Heart left ventricle (tissue), 16 donors: ENCODE measurements around the gene SV2B. TPM values are rescaled to one million over a fixed set of nuclear protein-coding genes. Genes with fewer than 3 reads are reported as not detected.
A peak's percentile ranks its signal among the peaks of the same experiment; 100 is the strongest.

Source experiments
- ATAC-seq, 4 donors: fragments of 200-7000 bp; cut with Tn5 transposase; one replicate each; pipeline ENCODE4 v1.9.1; 2020 to 2022; ENCODE audit warnings: moderate library complexity in 4 of 4, mild to moderate bottlenecking in 3 of 4, moderate number of reproducible peaks in 1 of 4
- DNase-seq, 5 donors: peaks; one replicate each; pipeline ENCODE4 v3.0.0-alpha.2; 2020
- H3K27ac ChIP-seq, 12 donors: fragments of 200-600 bp; sonication (generic) in 4 of 12; one replicate each; pipeline versions ENCODE4 v1.5.0 to v1.8.0; 2016 to 2022; ENCODE audit warnings: mild to moderate bottlenecking in 2 of 12
- H3K27me3 ChIP-seq, 9 donors: fragments of 200-600 bp; sonication (generic) in 2 of 9; one replicate each; pipeline versions ENCODE4 v1.5.1 to v1.8.0; 2016 to 2022; ENCODE audit warnings: mild to moderate bottlenecking in 3 of 9
- H3K36me3 ChIP-seq, 9 donors: fragments of 200-600 bp; sonication (generic) in 2 of 9; one replicate each; pipeline versions ENCODE4 v1.5.0 to v1.8.0; 2018 to 2022; ENCODE audit warnings: mild to moderate bottlenecking in 2 of 9
- H3K4me1 ChIP-seq, 12 donors: fragments of 200-600 bp; sonication (generic) in 4 of 12; one replicate each; pipeline versions ENCODE4 v1.5.0 to v1.8.0; 2016 to 2022; ENCODE audit warnings: mild to moderate bottlenecking in 3 of 12
- H3K4me3 ChIP-seq, 12 donors: fragments of 200-600 bp; sonication (generic) in 4 of 12; one replicate each; pipeline versions ENCODE4 v1.5.0 to v1.8.0; 2017 to 2022; ENCODE audit warnings: mild to moderate bottlenecking in 9 of 12, moderate library complexity in 4 of 12
- H3K9me3 ChIP-seq, 12 donors: fragments of 200-600 bp; sonication (generic) in 4 of 12; one replicate each; pipeline versions ENCODE4 v1.5.0 to v1.8.0; 2016 to 2022; ENCODE audit warnings: mild to moderate bottlenecking in 1 of 12
- POLR2A ChIP-seq, 2 donors: fragments of 450-650 bp; IDR thresholded peaks; one replicate each; pipeline ENCODE4 v1.6.1; 2017; ENCODE audit warnings: antibody characterized with exemption in 2 of 2, mild to moderate bottlenecking in 2 of 2, moderate library complexity in 2 of 2
- WGBS, 4 donors: extraction: QIAGEN DNeasy Blood & Tissue Kit in 2 of 4; methylation state at CpG; one replicate each; pipeline versions ENCODE4 v1.1.5 to v1.1.7; 2013 to 2018; 5-methylcytosine and 5-hydroxymethylcytosine counted together
- intact Hi-C, 10 donors: fragments of 100-400 bp; cut with DNase I; formaldehyde crosslinking; loops; one replicate each; pipeline versions ENCODE4 v1.11.1 to v1.14.2; 2022
- polyA plus RNA-seq, 2 donors: library from polyadenylated mRNA; stranded (reverse); fragments of 200-250 nt; gene quantifications; one replicate each; pipeline ENCODE4 v1.2.3, GENCODE V29; 2013
- total RNA-seq, 9 donors: library from RNA; depleted of rRNA in 2 of 9; stranded (reverse); fragments of >200 nt in 2 of 9; fragmentation: NEBNext Ultra II Directional in 3 of 9; extraction: Animal tissue kit (Norgen Biotek cat#: 25700) in 3 of 9; gene quantifications; one replicate each; pipeline versions ENCODE4 v1.1.0 to v1.2.4, GENCODE V29; 2016 to 2023
- TF ChIP-seq, protein P1 (sequence below), 12 donors: fragments of 200-600 bp; sonication (generic) in 4 of 12; IDR thresholded peaks; one replicate each; pipeline versions ENCODE4 v1.5.0 to v1.8.0; 2018 to 2022; ENCODE audit warnings: antibody characterized with exemption in 12 of 12, mild to moderate bottlenecking in 5 of 12
- donor health status: ischemic (EF 13 %, LVEDD 7.1; RV severe dilation, severe dysfunction).
- donor health status: healthy with polysubstance abuse.
- donor health status: DM: no; HTN: yes; CAD: no.
- donor health status: DM: no; HTN: no; CAD: no.
- donor health status: ischemic (EF 25% LVEDD 6.9; RV normal size, moderate dysfunction).
- donor health status: ischemic (EF 25% LVEDD 5.7; RV mildly dilated, moderate dysfunction).
- donor health status: healthy.
- donor health status: DM: yes; HTN: yes; CAD: no.
- donor health status: ischemic (EF 35%, LVEDD 5.7; RV mildly dilated, moderate dysfunction).
- donor health status: nonischemic (EF 11% LVEDD 7.7; RV severe dilation, severe dysfunction).
- donor health status: DM: yes; HTN: yes; CAD: no.
- donor health status: PGD.
- donor health status: ischemic (EF 29% LVEDD 5.4; RV normal size, mild dysfunction).
- donor health status: nonischemic (EF 23%, LVEDD 6.1; RV moderate dilation, normal function).

Gene SV2B
- total and polyA plus RNA-seq, 11 donors, result 0.42 to 23.5 (median 1.9) TPM

- WGBS, 4 donors, result 64 to 91% (median 82%) methylated on average over 3 of the region's 3 CpGs
- intact Hi-C loops, result loop anchor here in 1 of 10 donors (2.0 kb wide), 1 partner anchor 48 kb away; no protein-coding TSS in a partner anchor
- TF ChIP-seq, protein P1, sequence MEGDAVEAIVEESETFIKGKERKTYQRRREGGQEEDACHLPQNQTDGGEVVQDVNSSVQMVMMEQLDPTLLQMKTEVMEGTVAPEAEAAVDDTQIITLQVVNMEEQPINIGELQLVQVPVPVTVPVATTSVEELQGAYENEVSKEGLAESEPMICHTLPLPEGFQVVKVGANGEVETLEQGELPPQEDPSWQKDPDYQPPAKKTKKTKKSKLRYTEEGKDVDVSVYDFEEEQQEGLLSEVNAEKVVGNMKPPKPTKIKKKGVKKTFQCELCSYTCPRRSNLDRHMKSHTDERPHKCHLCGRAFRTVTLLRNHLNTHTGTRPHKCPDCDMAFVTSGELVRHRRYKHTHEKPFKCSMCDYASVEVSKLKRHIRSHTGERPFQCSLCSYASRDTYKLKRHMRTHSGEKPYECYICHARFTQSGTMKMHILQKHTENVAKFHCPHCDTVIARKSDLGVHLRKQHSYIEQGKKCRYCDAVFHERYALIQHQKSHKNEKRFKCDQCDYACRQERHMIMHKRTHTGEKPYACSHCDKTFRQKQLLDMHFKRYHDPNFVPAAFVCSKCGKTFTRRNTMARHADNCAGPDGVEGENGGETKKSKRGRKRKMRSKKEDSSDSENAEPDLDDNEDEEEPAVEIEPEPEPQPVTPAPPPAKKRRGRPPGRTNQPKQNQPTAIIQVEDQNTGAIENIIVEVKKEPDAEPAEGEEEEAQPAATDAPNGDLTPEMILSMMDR (IDR thresholded peaks at IDR 0.05), result no peak
- TF ChIP-seq POLR2A (IDR thresholded peaks at IDR 0.05), result no peak
- DNase-seq (no peak), ATAC-seq (no peak)
- Histone ChIP-seq H3K9me3 (no peaks in the 10 kb centered on the region), H3K4me1 (peaks cover 0 to 9% (median 0%) of the 10 kb centered on the region in 12 donors), H3K4me3 (no peak overlapping the region), H3K27me3 (no peaks in the 10 kb centered on the region), H3K36me3 (no peaks in the 10 kb centered on the region), H3K27ac (no peak overlapping the region)
These were observed 154.7 kb downstream of the SV2B start for GRCh38 chr15:91254766-91255165.

DNA sequence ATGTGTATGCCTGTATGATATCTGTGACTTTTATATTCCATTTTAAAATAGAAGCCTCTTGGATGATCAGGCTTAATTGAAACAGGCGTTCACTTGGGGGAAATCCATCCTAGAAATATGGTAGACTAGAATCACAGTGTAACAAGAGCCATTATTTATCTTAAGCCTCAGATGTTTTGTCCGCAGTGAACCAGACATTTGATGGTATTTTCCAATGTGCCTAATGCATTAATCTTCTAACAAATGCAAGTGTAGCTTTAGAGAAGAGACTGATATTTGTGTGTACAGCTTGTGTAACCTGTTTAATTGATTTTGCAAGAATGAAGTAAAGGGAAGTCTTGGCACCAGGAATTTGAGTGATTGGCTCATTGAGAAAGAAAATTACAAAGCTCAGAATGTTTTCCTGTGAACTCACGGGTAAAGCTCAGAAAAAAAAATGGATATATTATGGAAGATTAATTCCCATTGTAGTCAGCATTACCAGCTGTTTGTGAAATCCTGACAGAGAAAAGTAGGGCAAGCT lies 155.7 kb downstream of the SV2B start:
- no peaks in the 10 kb centered on the region for H3K27me3 ChIP-seq
- intact Hi-C loops, result loop anchor here in 1 of 10 donors (2.0 kb wide), 1 partner anchor 49 kb away; no protein-coding TSS in a partner anchor
- DNase-seq (no peak), ATAC-seq (no peak)
- H3K9me3 ChIP-seq, result no peaks in the 10 kb centered on the region
- no peak overlapping the region for H3K4me3 ChIP-seq
- H3K4me1 ChIP-seq, result peaks cover 0 to 9% (median 0%) of the 10 kb centered on the region in 12 donors
- TF ChIP-seq, protein P1 (IDR thresholded peaks at IDR 0.05), result no peak
- no peak for TF ChIP-seq POLR2A (IDR thresholded peaks at IDR 0.05)
- no peaks in the 10 kb centered on the region for H3K36me3 ChIP-seq
- WGBS, 4 donors, result 77 to 83% (median 78%) methylated on average over 3 of the region's 3 CpGs
- H3K27ac ChIP-seq, result no peak overlapping the region

- Histone ChIP-seq H3K36me3 (no peaks in the 10 kb centered on the region), H3K9me3 (no peaks in the 10 kb centered on the region), H3K4me3 (no peak overlapping the region), H3K27me3 (no peaks in the 10 kb centered on the region), H3K4me1 (peaks cover 0 to 9% (median 0%) of the 10 kb centered on the region in 12 donors), H3K27ac (no peak overlapping the region)
- ATAC-seq (no peak), DNase-seq (no peak)
- 90 to 96% (median 93%) methylated on average over 6 of the region's 6 CpGs for WGBS, 4 donors
- no peak for TF ChIP-seq POLR2A (IDR thresholded peaks at IDR 0.05)
- TF ChIP-seq, protein P1 (IDR thresholded peaks at IDR 0.05), result no peak
- intact Hi-C loops, result no loop called here
These were observed 157.8 kb downstream of the SV2B start for GRCh38 chr15:91257746-91258414.

- H3K4me1 ChIP-seq, result peaks cover 0 to 12% (median under 1%) of the 10 kb centered on the region in 12 donors
- no peak for ATAC-seq
- intact Hi-C loops, result no loop called here
These were observed 158.3 kb downstream of the SV2B start for GRCh38 chr15:91258415-91258759.

More at GRCh38 chr15:91258415-91258759, 158.3 kb downstream of the SV2B start:
- WGBS, 4 donors, result 55 to 68% (median 60%) methylated on average over 6 of the region's 6 CpGs
- H3K27me3 ChIP-seq, result no peaks in the 10 kb centered on the region
- no peak overlapping the region for H3K27ac ChIP-seq
- H3K36me3 ChIP-seq, result no peaks in the 10 kb centered on the region
- H3K4me3 ChIP-seq, result no peak overlapping the region
- TF ChIP-seq, protein P1 (IDR thresholded peaks at IDR 0.05), result no peak
- no peak for TF ChIP-seq POLR2A (IDR thresholded peaks at IDR 0.05)
- no peaks in the 10 kb centered on the region for H3K9me3 ChIP-seq
- DNase-seq, result peak in 1 of 5 donors; percentile 37
